ENCODE measurements around the gene NIN. TPM values are rescaled to one million over a fixed set of nuclear protein-coding genes. Genes with fewer than 3 reads are reported as not detected.

NIN gene
- total RNA-seq, 4 donors from 2014 or later = 16.2 to 49.3 (median 29.2) TPM

DNA sequence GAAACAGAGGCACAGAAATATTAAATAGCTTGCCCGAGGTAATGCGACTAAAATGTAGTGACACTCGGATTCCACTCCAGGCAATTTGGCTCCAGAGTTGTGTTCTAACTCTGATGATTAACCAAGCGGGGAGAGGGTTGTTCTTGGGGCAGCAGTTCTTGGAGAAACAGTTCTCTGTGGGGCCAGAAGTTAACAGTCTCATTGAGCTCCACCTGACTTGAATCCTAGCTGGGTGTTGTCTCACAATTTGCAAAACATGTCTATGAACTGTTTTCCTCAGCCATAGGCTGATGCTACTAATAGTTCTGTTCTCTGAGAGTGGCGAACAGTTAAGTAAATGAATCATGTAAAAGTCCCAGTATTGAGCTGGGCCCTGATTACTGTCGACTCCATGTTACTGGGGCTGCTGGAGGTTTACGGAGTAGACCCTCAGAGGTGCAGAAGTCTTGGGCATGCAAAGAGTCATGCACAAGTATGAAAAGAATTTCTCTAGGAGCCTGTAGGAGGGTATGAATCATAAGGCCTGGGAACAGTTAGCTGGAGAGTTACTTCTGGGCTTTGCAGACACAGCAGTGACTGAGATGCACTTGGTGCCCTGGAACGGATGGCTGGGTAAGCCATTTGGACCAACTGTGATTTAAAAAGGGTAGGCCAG is 15.4 kb upstream of the NIN start:
- TF ChIP-seq POLR2A (IDR thresholded peaks at IDR 0.05) = no peak
- TF ChIP-seq, protein P1, sequence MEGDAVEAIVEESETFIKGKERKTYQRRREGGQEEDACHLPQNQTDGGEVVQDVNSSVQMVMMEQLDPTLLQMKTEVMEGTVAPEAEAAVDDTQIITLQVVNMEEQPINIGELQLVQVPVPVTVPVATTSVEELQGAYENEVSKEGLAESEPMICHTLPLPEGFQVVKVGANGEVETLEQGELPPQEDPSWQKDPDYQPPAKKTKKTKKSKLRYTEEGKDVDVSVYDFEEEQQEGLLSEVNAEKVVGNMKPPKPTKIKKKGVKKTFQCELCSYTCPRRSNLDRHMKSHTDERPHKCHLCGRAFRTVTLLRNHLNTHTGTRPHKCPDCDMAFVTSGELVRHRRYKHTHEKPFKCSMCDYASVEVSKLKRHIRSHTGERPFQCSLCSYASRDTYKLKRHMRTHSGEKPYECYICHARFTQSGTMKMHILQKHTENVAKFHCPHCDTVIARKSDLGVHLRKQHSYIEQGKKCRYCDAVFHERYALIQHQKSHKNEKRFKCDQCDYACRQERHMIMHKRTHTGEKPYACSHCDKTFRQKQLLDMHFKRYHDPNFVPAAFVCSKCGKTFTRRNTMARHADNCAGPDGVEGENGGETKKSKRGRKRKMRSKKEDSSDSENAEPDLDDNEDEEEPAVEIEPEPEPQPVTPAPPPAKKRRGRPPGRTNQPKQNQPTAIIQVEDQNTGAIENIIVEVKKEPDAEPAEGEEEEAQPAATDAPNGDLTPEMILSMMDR (IDR thresholded peaks at IDR 0.05 in 4 of 5, conservative IDR thresholded peaks at IDR 0.05 in 1 of 5) = no peak
- ATAC-seq (no peak), DNase-seq (no peak)
- Histone ChIP-seq H3K27ac (no peak overlapping the region), H3K36me3 (no peaks in the 10 kb centered on the region), H3K27me3 (no peaks in the 10 kb centered on the region), H3K9me3 (no peaks in the 10 kb centered on the region), H3K4me1 (no peaks in the 10 kb centered on the region), H3K4me3 (no peak overlapping the region)
- intact Hi-C loops (cut with DNase I; ENCODE audit: low total_unique reads) (no loop called here), in situ Hi-C loops (cut with MboI; ENCODE audit: low sequenced_read_pairs in 4 of 4) (no loop called here)

DNA sequence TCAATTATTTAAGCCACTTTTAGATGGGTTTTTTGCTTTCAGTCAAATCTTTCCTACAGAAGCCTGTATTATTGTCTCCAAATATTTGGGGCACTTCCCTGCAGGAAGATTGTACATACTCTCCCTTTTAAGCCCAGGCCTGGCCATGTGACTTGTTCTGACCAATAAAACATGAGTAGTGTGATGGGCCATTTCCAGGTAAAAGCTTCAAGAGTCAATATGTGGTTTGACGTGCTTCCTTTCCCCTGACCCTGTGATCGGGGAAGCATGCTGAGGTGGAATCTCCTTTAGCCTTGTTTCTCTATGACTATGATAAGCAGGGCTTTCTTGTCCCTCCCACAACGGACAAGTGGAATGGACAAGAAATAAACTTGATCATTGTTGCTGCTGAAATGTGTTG is 14.2 kb upstream of the NIN start:
- no peak for DNase-seq
- Histone ChIP-seq H3K4me1 (no peaks in the 10 kb centered on the region), H3K27me3 (no peaks in the 10 kb centered on the region), H3K27ac (no peak overlapping the region), H3K4me3 (no peak overlapping the region), H3K36me3 (no peaks in the 10 kb centered on the region), H3K9me3 (no peaks in the 10 kb centered on the region)
- in situ Hi-C loops (cut with MboI; ENCODE audit: low sequenced_read_pairs in 4 of 4) (no loop called here), intact Hi-C loops (cut with DNase I; ENCODE audit: low total_unique reads) (no loop called here)
- TF ChIP-seq, protein P1 (IDR thresholded peaks at IDR 0.05 in 4 of 5, conservative IDR thresholded peaks at IDR 0.05 in 1 of 5) = no peak
- TF ChIP-seq POLR2A (IDR thresholded peaks at IDR 0.05) = no peak
- ATAC-seq = no peak

DNA sequence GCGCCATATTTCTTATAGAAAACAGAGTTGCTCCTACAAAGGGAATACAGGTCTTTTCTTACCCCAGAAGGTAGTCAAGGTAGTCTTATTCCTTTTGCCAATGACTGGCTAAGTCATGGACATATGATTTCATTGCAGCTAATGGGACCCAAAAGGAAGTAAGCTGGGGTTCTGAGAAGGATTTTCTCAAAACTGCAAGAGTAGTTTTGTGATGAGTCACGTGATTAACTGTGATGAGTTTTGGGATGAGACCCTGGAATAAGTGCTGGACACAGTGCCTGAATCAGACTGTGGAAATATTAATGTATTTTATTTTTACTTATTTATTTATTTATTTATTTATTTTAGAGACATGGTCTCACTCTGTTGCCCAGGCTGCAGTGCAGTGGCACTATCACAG is 13.4 kb upstream of the NIN start:
- H3K27ac ChIP-seq = no peak overlapping the region
- DNase-seq (no peak), ATAC-seq (no peak)
- H3K36me3 ChIP-seq = no peaks in the 10 kb centered on the region
- no peak overlapping the region for H3K4me3 ChIP-seq
- in situ Hi-C loops (cut with MboI; ENCODE audit: low sequenced_read_pairs in 4 of 4) = no loop called here
- no peak for TF ChIP-seq POLR2A (IDR thresholded peaks at IDR 0.05)
- TF ChIP-seq, protein P1 (IDR thresholded peaks at IDR 0.05 in 4 of 5, conservative IDR thresholded peaks at IDR 0.05 in 1 of 5) = no peak
- H3K4me1 ChIP-seq = no peaks in the 10 kb centered on the region
- H3K9me3 ChIP-seq = no peaks in the 10 kb centered on the region
- intact Hi-C loops (cut with DNase I; ENCODE audit: low total_unique reads) = no loop called here
- H3K27me3 ChIP-seq = no peaks in the 10 kb centered on the region

DNA sequence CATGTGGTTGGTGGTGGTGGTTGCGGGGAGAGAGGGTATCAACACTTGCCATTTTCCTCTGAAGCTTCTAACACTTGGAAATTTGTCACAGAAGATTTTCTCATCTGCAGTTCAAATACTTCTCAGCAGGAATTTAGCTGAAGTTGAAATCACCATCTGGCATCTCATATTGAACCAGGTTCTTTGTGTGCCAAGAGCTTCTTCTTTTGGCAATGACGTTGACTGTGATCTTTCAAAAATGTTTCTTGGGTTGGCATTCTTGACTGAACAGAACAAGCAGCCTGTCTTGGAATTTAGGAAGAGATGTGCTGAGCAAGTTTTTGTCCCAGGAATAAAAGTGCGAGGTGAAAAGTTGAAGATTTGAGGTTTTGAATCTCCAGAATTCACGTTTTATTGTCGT is 8.7 kb upstream of the NIN start:
- in situ Hi-C loops (cut with MboI; ENCODE audit: low sequenced_read_pairs in 4 of 4) (no loop called here), intact Hi-C loops (cut with DNase I; ENCODE audit: low total_unique reads) (no loop called here)
- no peaks in the 10 kb centered on the region for H3K36me3 ChIP-seq
- no peaks in the 10 kb centered on the region for H3K4me1 ChIP-seq
- H3K9me3 ChIP-seq = no peaks in the 10 kb centered on the region
- ATAC-seq (no peak), DNase-seq (no peak)
- TF ChIP-seq POLR2A (IDR thresholded peaks at IDR 0.05) = no peak
- TF ChIP-seq, protein P1 (IDR thresholded peaks at IDR 0.05 in 4 of 5, conservative IDR thresholded peaks at IDR 0.05 in 1 of 5) = no peak
- no peaks in the 10 kb centered on the region for H3K27me3 ChIP-seq
- H3K4me3 ChIP-seq = no peak overlapping the region
- H3K27ac ChIP-seq = no peak overlapping the region

DNA sequence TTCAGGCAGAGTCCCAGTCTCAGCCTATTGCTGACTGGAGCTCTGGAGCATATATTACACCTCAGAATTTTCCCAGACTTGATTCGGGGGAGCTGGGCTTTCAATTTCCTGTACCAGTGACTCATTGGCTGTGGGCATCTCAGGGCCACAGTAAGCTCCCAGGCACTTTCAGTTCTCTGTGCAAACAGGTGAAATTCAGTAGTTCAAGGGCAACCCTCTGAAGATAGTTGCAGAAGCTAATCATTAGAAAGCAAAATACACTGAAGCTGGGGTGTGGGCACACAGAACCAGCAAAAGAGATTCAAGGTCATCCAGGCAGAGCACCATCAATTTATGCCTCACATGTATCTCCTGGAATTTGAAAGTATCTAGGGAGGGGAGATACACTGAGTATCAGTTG is 8.1 kb upstream of the NIN start:
- Histone ChIP-seq H3K27ac (no peak overlapping the region), H3K4me3 (no peak overlapping the region), H3K27me3 (no peaks in the 10 kb centered on the region), H3K9me3 (no peaks in the 10 kb centered on the region), H3K4me1 (no peaks in the 10 kb centered on the region), H3K36me3 (no peaks in the 10 kb centered on the region)
- DNase-seq = no peak
- ATAC-seq = no peak
- in situ Hi-C loops (cut with MboI; ENCODE audit: low sequenced_read_pairs in 4 of 4) = no loop called here
- intact Hi-C loops (cut with DNase I; ENCODE audit: low total_unique reads) = no loop called here
- TF ChIP-seq, protein P1 (IDR thresholded peaks at IDR 0.05 in 4 of 5, conservative IDR thresholded peaks at IDR 0.05 in 1 of 5) = no peak
- no peak for TF ChIP-seq POLR2A (IDR thresholded peaks at IDR 0.05)
